Spinal cord (tissue), 10 donors: ENCODE data around the gene ATP6V0A4. TPM values are rescaled to one million over a fixed set of nuclear protein-coding genes. Genes with fewer than 3 reads are reported as not detected.
"Not testable (repeated sequence)": the region's sequence is repeated elsewhere in the genome, so short reads cannot be mapped to it uniquely, and the experiment has no call there.

Experiments used
- DNase-seq, 6 donors: peaks; one replicate each; pipeline versions ENCODE4 v3.0.0 to v3.0.0-alpha.2; 2013 to 2015; ENCODE audit warnings: low spot score in 6 of 6, low read depth in 4 of 6
- H3K27ac ChIP-seq: one replicate; pipeline ENCODE4 v1.5.1; 2013; ENCODE audit warnings: low read depth, low read length, control low read depth
- H3K27me3 ChIP-seq: one replicate; pipeline ENCODE4 v1.6.1; 2013; ENCODE audit warnings: low read length; ENCODE audit not compliant: control insufficient read depth, insufficient read depth
- H3K36me3 ChIP-seq: one replicate; pipeline ENCODE4 v1.6.1; 2013; ENCODE audit warnings: low read length; ENCODE audit not compliant: control insufficient read depth, insufficient read depth
- H3K4me1 ChIP-seq: one replicate; pipeline ENCODE4 v1.6.1; 2013; ENCODE audit warnings: low read length; ENCODE audit not compliant: control insufficient read depth, insufficient read depth
- H3K4me3 ChIP-seq: one replicate; pipeline ENCODE4 v1.5.1; 2013; ENCODE audit warnings: low read depth, low read length, control low read depth
- H3K9me3 ChIP-seq: one replicate; pipeline ENCODE4 v1.6.1; 2013; ENCODE audit warnings: low read length; ENCODE audit not compliant: control insufficient read depth, insufficient read depth
- WGBS: methylation state at CpG from one replicate; pipeline ENCODE4 v1.1.5; 2013; ENCODE audit warnings: missing lambda C conversion rate; ENCODE audit not compliant: insufficient coverage; 5-methylcytosine and 5-hydroxymethylcytosine counted together
- polyA plus RNA-seq, 2 donors: library from polyadenylated mRNA; unstranded; fragments of 120-200 nt; gene quantifications; one replicate each; pipeline ENCODE4 v1.2.1, GENCODE V29; 2013; ENCODE audit not compliant: insufficient read length in 2 of 2
- total RNA-seq, 2 donors: library from RNA; depleted of rRNA in 1 of 2; stranded (reverse); fragments of 120-200 nt in 1 of 2; fragments of >200 nt in 1 of 2; gene quantifications; one replicate each; pipeline versions ENCODE4 v1.2.3 to v1.2.4, GENCODE V29; 2013 to 2014
- donor health status: healthy.

ATP6V0A4 gene
- total and polyA plus RNA-seq, 4 donors, result 1.3 to 2.6 (median 1.9) TPM

GRCh38 chr7:138697535-138698182 lies 100.3 kb downstream of the ATP6V0A4 start:
- no peak for DNase-seq
- Histone ChIP-seq H3K4me1 (no peaks in the 10 kb centered on the region), H3K27ac (no peak overlapping the region), H3K36me3 (no peaks in the 10 kb centered on the region), H3K27me3 (no peaks in the 10 kb centered on the region), H3K9me3 (no peaks in the 10 kb centered on the region), H3K4me3 (no peak overlapping the region)
- WGBS, result 83% methylated on average over 1 of the region's 2 CpGs

GRCh38 chr7:138695776-138696175 lies 102.2 kb downstream of the ATP6V0A4 start:
- H3K9me3 ChIP-seq, DNase-seq, H3K27ac ChIP-seq, H3K4me3 ChIP-seq, H3K4me1 ChIP-seq, H3K36me3 ChIP-seq, H3K27me3 ChIP-seq: not testable (repeated sequence)
- WGBS, result 93% methylated on average over 7 of the region's 9 CpGs

GRCh38 chr7:138695106-138695505 lies 102.9 kb downstream of the ATP6V0A4 start:
- Histone ChIP-seq H3K4me1 (no peaks in the 10 kb centered on the region), H3K27me3 (no peaks in the 10 kb centered on the region), H3K27ac (no peak overlapping the region), H3K36me3 (no peaks in the 10 kb centered on the region), H3K9me3 (no peaks in the 10 kb centered on the region), H3K4me3 (no peak overlapping the region)
- WGBS, result no CpG with 5 or more reads among the region's 4 CpGs
- DNase-seq, result no peak

- Histone ChIP-seq H3K4me1 (no peaks in the 10 kb centered on the region), H3K27ac (no peak overlapping the region), H3K9me3 (no peaks in the 10 kb centered on the region), H3K27me3 (no peaks in the 10 kb centered on the region), H3K36me3 (no peaks in the 10 kb centered on the region), H3K4me3 (no peak overlapping the region)
- WGBS, result 100% methylated on average over 2 of the region's 5 CpGs
- no peak for DNase-seq
These were observed 106.8 kb downstream of the ATP6V0A4 start for GRCh38 chr7:138691178-138691577.

GRCh38 chr7:138690495-138690894 lies 107.5 kb downstream of the ATP6V0A4 start:
- WGBS, result 100% methylated on average over 1 of the region's 2 CpGs
- H3K27ac ChIP-seq, result no peak overlapping the region
- no peaks in the 10 kb centered on the region for H3K4me1 ChIP-seq
- no peaks in the 10 kb centered on the region for H3K27me3 ChIP-seq
- no peaks in the 10 kb centered on the region for H3K36me3 ChIP-seq
- H3K9me3 ChIP-seq, result no peaks in the 10 kb centered on the region
- no peak for DNase-seq
- H3K4me3 ChIP-seq, result no peak overlapping the region

GRCh38 chr7:138688037-138688436 lies 110.0 kb downstream of the ATP6V0A4 start:
- DNase-seq, H3K4me1 ChIP-seq, H3K4me3 ChIP-seq, H3K27ac ChIP-seq, H3K36me3 ChIP-seq, H3K9me3 ChIP-seq, H3K27me3 ChIP-seq: not testable (repeated sequence)
- WGBS, result 89% methylated on average over 4 of the region's 6 CpGs

- no CpG with 5 or more reads among the region's 3 CpGs for WGBS
- no peaks in the 10 kb centered on the region for H3K27me3 ChIP-seq
- no peak overlapping the region for H3K27ac ChIP-seq
- no peaks in the 10 kb centered on the region for H3K4me1 ChIP-seq
- no peaks in the 10 kb centered on the region for H3K36me3 ChIP-seq
- H3K9me3 ChIP-seq, result no peaks in the 10 kb centered on the region
- no peak overlapping the region for H3K4me3 ChIP-seq
- DNase-seq, result no peak
These were observed 113.7 kb downstream of the ATP6V0A4 start for GRCh38 chr7:138684340-138684739.

GRCh38 chr7:138679793-138680192 lies 118.2 kb downstream of the ATP6V0A4 start:
- 79% methylated on average over 3 of the region's 5 CpGs for WGBS
- no peaks in the 10 kb centered on the region for H3K4me1 ChIP-seq

GRCh38 chr7:138670594-138670993 lies 127.4 kb downstream of the ATP6V0A4 start:
- H3K27ac ChIP-seq, result no peak overlapping the region
- no peaks in the 10 kb centered on the region for H3K36me3 ChIP-seq
- H3K27me3 ChIP-seq, result no peaks in the 10 kb centered on the region
- H3K4me3 ChIP-seq, result no peak overlapping the region
- no peaks in the 10 kb centered on the region for H3K4me1 ChIP-seq
- no peaks in the 10 kb centered on the region for H3K9me3 ChIP-seq
- DNase-seq, result no peak

More at GRCh38 chr7:138679793-138680192, 118.2 kb downstream of the ATP6V0A4 start:
- peak in 1 of 6 donors; percentile 9 for DNase-seq
- Histone ChIP-seq H3K36me3 (no peaks in the 10 kb centered on the region), H3K27ac (no peak overlapping the region), H3K4me3 (no peak overlapping the region), H3K9me3 (no peaks in the 10 kb centered on the region), H3K27me3 (no peaks in the 10 kb centered on the region)

- 33% methylated on average over 1 of the region's 4 CpGs for WGBS
- H3K27me3 ChIP-seq, result no peaks in the 10 kb centered on the region
- no peaks in the 10 kb centered on the region for H3K36me3 ChIP-seq
- no peak for DNase-seq
- H3K9me3 ChIP-seq, result no peaks in the 10 kb centered on the region
- no peak overlapping the region for H3K4me3 ChIP-seq
- peaks cover 3% of the 10 kb centered on the region for H3K4me1 ChIP-seq
- H3K27ac ChIP-seq, result no peak overlapping the region
These were observed 128.6 kb downstream of the ATP6V0A4 start for GRCh38 chr7:138669364-138669763.
